Mesendoderm (in vitro differentiated cells): ENCODE data around the gene DNAL4.

Source experiments
- DNase-seq: peaks from one replicate; pipeline ENCODE4 v3.0.0; 2013
- H2AK5ac ChIP-seq: 2 replicates; pipeline ENCODE4 v1.6.1; 2013; ENCODE audit warnings: low read length, inconsistent platforms
- H2BK120ac ChIP-seq: 2 replicates; pipeline ENCODE4 v1.6.1; 2013; ENCODE audit warnings: low read depth, mild to moderate bottlenecking, low read length, moderate library complexity, mixed read lengths
- H2BK15ac ChIP-seq: replicated peaks from 2 replicates; pipeline ENCODE4 v1.6.1; 2013; ENCODE audit warnings: low read depth, mild to moderate bottlenecking, moderate library complexity
- H2BK5ac ChIP-seq: 2 replicates; pipeline ENCODE4 v1.6.1; 2013; ENCODE audit warnings: low read length, inconsistent platforms
- H3K18ac ChIP-seq: 2 replicates; pipeline ENCODE4 v1.6.1; 2013; ENCODE audit warnings: mild to moderate bottlenecking, low read length, mixed read lengths
- H3K23ac ChIP-seq: one replicate; pipeline ENCODE4 v1.6.1; 2013; ENCODE audit warnings: low read length
- H3K27ac ChIP-seq: 2 replicates; pipeline ENCODE4 v1.5.1; 2013; ENCODE audit warnings: low read depth, mild to moderate bottlenecking, inconsistent platforms, low read length, moderate library complexity
- H3K27me3 ChIP-seq: 2 replicates; pipeline ENCODE4 v1.6.1; 2013; ENCODE audit warnings: low read length, control low read depth, mild to moderate bottlenecking, inconsistent platforms; ENCODE audit not compliant: insufficient read depth, poor library complexity
- H3K36me3 ChIP-seq: 2 replicates; pipeline ENCODE4 v1.6.1; 2013; ENCODE audit warnings: low read length, inconsistent platforms; ENCODE audit not compliant: control insufficient read depth, insufficient read depth
- H3K4ac ChIP-seq: one replicate; pipeline ENCODE4 v1.6.1; 2013; ENCODE audit warnings: low read depth, mild to moderate bottlenecking, low read length, moderate library complexity
- H3K4me1 ChIP-seq: 2 replicates; pipeline ENCODE4 v1.6.1; 2013; ENCODE audit warnings: low read depth, low read length, inconsistent platforms; ENCODE audit not compliant: control insufficient read depth
- H3K4me2 ChIP-seq: 2 replicates; pipeline ENCODE4 v1.6.1; 2013; ENCODE audit warnings: low read length
- H3K4me3 ChIP-seq: 2 replicates; pipeline ENCODE4 v1.5.1; 2013; ENCODE audit warnings: mild to moderate bottlenecking, low read length
- H3K56ac ChIP-seq: one replicate; pipeline ENCODE4 v1.6.1; 2013; ENCODE audit warnings: low read length
- H3K79me1 ChIP-seq: 2 replicates; pipeline ENCODE4 v1.6.1; 2013; ENCODE audit warnings: low read length, inconsistent platforms
- H3K79me2 ChIP-seq: 2 replicates; pipeline ENCODE4 v1.6.1; 2013; ENCODE audit warnings: mild to moderate bottlenecking, low read length; ENCODE audit not compliant: control insufficient read depth, insufficient read depth
- H3K9ac ChIP-seq: 2 replicates; pipeline ENCODE4 v1.6.1; 2013; ENCODE audit warnings: low read length, inconsistent platforms
- H4K5ac ChIP-seq: one replicate; pipeline ENCODE4 v1.6.1; 2013; ENCODE audit warnings: low read length
- H4K8ac ChIP-seq: one replicate; pipeline ENCODE4 v1.6.1; 2013; ENCODE audit warnings: low read depth, mild to moderate bottlenecking, control low read depth, low read length, moderate library complexity
- WGBS: extraction: QIAGEN DNeasy Blood & Tissue Kit; methylation state at CpG from one replicate; pipeline ENCODE4 v1.1.7; 2013; ENCODE audit warnings: low lambda C conversion rate, missing lambda C conversion rate; ENCODE audit not compliant: insufficient coverage; ENCODE audit errors: extremely low coverage; 5-methylcytosine and 5-hydroxymethylcytosine counted together

The DNAL4 gene

DNA sequence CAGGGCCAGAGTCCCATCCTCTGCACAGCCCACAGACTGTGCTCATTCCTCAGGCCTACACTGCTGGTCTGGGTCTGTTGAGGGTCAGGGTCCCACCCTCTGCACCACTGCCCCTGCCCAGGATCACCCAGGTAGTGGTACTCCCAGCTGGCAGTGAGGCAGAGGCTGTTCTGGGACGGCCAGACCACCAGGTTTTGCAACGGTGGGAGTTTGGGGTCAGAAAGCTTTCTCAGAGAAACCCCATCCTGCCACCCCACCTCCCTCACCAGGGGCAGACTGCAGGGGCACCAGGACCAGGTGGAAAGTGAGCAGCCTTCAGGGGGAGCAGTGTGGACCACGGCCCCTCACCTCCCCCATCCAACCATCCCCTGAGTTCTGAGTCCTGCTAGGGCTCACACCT is 39.1 kb upstream of the DNAL4 start:
- Histone ChIP-seq H3K36me3 (no peaks in the 10 kb centered on the region), H2BK15ac (no peak overlapping the region), H3K27me3 (no peaks in the 10 kb centered on the region)

GRCh38 chr22:38832005-38832978 is 38.3 kb upstream of the DNAL4 start:
- no peak overlapping the region for H4K5ac ChIP-seq
- no peak overlapping the region for H2BK120ac ChIP-seq
- H3K23ac ChIP-seq, result no peak overlapping the region
- no peak overlapping the region for H3K4ac ChIP-seq
- no peak overlapping the region for H3K4me2 ChIP-seq
- no peaks in the 10 kb centered on the region for H3K79me2 ChIP-seq
- no peak overlapping the region for H3K18ac ChIP-seq
- no peak overlapping the region for H3K9ac ChIP-seq
- no peaks in the 10 kb centered on the region for H3K4me1 ChIP-seq
- DNase-seq, result no peak
- H3K4me3 ChIP-seq, result no peak overlapping the region
- no peak overlapping the region for H2BK5ac ChIP-seq
- no peaks in the 10 kb centered on the region for H3K36me3 ChIP-seq
- H3K27me3 ChIP-seq, result no peaks in the 10 kb centered on the region
- no peak overlapping the region for H4K8ac ChIP-seq
- no CpG with 5 or more reads among the region's 30 CpGs for WGBS
- H3K56ac ChIP-seq, result no peak overlapping the region
- H3K79me1 ChIP-seq, result no peaks in the 10 kb centered on the region
- H3K27ac ChIP-seq, result no peak overlapping the region
- H2BK15ac ChIP-seq, result no peak overlapping the region
- no peak overlapping the region for H2AK5ac ChIP-seq

More for the DNA sequence above, 39.1 kb upstream of the DNAL4 start:
- Histone ChIP-seq H3K4ac (no peak overlapping the region), H3K4me3 (no peak overlapping the region), H3K4me2 (no peak overlapping the region), H3K4me1 (no peaks in the 10 kb centered on the region), H3K56ac (no peak overlapping the region), H4K8ac (no peak overlapping the region), H2BK5ac (no peak overlapping the region), H3K9ac (no peak overlapping the region), H3K79me2 (no peaks in the 10 kb centered on the region), H4K5ac (no peak overlapping the region), H3K27ac (no peak overlapping the region), H2AK5ac (no peak overlapping the region), H2BK120ac (no peak overlapping the region), H3K18ac (no peak overlapping the region), H3K23ac (no peak overlapping the region), H3K79me1 (no peaks in the 10 kb centered on the region)
- WGBS, result no CpG with 5 or more reads among the region's 3 CpGs
- no peak for DNase-seq

DNA sequence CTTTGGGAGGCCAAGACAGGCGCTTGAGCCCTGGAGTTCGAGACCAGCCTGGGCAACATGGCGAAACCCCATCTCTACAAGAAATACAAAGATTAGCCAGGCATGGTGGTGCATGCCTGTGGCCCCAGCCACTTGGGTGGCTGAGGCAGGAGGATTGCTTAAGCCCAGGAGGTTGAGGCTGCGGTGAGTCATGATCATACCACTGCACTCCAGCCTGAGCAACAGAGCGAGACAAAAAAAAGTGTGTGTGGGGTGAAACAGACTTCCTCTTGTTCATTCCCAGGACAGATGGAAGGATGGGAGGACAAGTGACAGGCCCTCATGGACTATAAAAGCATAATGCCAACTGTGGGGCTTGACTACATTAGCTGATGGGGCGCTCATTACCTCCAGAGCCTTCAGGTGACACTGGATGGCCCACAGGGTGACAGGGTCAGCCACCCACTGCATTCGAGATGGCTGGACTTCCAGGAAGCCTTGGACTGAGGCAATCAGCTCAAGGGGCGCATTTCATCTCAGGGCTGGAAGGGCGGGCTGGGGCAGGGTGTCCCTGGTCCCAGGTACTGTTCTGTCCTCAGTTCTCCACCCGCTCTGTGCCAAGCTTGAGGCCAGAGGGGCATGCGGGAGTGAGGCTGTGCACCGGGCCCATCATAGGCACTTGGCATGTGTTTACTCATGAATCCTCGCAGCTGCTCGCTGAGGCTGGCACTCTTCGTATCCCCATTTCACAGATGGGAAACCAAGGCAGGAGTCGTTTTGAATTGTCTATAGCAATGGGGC is 37.4 kb upstream of the DNAL4 start:
- Histone ChIP-seq H4K5ac (no peak overlapping the region), H2BK120ac (no peak overlapping the region), H3K36me3 (no peaks in the 10 kb centered on the region), H3K56ac (no peak overlapping the region), H3K79me2 (no peaks in the 10 kb centered on the region), H3K27me3 (no peaks in the 10 kb centered on the region), H3K4me1 (no peaks in the 10 kb centered on the region), H2BK15ac (no peak overlapping the region), H4K8ac (no peak overlapping the region), H3K18ac (no peak overlapping the region), H3K23ac (no peak overlapping the region), H3K27ac (no peak overlapping the region), H3K4me2 (no peak overlapping the region), H3K79me1 (no peaks in the 10 kb centered on the region), H2BK5ac (no peak overlapping the region), H3K4ac (no peak overlapping the region), H2AK5ac (no peak overlapping the region), H3K9ac (no peak overlapping the region), H3K4me3 (no peak overlapping the region)
- DNase-seq, result no peak
- WGBS, result no CpG with 5 or more reads among the region's 16 CpGs

DNA sequence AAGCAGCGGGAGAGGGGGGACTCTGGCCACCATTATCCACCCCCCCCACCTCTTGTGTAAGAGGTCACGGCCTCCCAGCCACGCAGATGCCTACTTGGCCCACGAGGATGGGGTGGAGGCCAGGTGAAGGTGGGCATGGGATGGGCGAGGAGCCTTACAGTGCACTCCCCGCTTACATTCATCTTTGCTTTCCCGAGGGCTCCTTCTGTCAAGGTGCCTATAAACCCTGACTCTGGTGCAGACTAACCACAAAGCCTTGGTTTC is 36.8 kb upstream of the DNAL4 start:
- Histone ChIP-seq H4K8ac (no peak overlapping the region), H4K5ac (no peak overlapping the region), H2BK120ac (no peak overlapping the region), H3K79me1 (no peaks in the 10 kb centered on the region), H3K4ac (no peak overlapping the region), H2BK15ac (no peak overlapping the region), H3K4me3 (no peak overlapping the region), H3K9ac (no peak overlapping the region), H3K4me2 (no peak overlapping the region), H3K79me2 (no peaks in the 10 kb centered on the region), H3K27ac (no peak overlapping the region), H3K23ac (no peak overlapping the region), H2BK5ac (no peak overlapping the region), H2AK5ac (no peak overlapping the region), H3K27me3 (no peaks in the 10 kb centered on the region), H3K56ac (no peak overlapping the region), H3K4me1 (no peaks in the 10 kb centered on the region), H3K18ac (no peak overlapping the region), H3K36me3 (no peaks in the 10 kb centered on the region)
- WGBS, result no CpG with 5 or more reads among the region's 7 CpGs
- no peak for DNase-seq

GRCh38 chr22:38830026-38830844 is 36.3 kb upstream of the DNAL4 start:
- H2AK5ac ChIP-seq, result no peak overlapping the region
- no peaks in the 10 kb centered on the region for H3K4me1 ChIP-seq
- DNase-seq, result no peak
- WGBS, result no CpG with 5 or more reads among the region's 17 CpGs
- H3K27me3 ChIP-seq, result no peaks in the 10 kb centered on the region
- no peaks in the 10 kb centered on the region for H3K36me3 ChIP-seq
- H3K56ac ChIP-seq, result no peak overlapping the region
- H3K79me2 ChIP-seq, result no peaks in the 10 kb centered on the region
- H3K23ac ChIP-seq, result no peak overlapping the region
- no peak overlapping the region for H4K5ac ChIP-seq
- no peaks in the 10 kb centered on the region for H3K79me1 ChIP-seq
- no peak overlapping the region for H3K27ac ChIP-seq
- no peak overlapping the region for H3K9ac ChIP-seq
- no peak overlapping the region for H2BK15ac ChIP-seq
- H2BK120ac ChIP-seq, result no peak overlapping the region
- no peak overlapping the region for H3K4me2 ChIP-seq
- no peak overlapping the region for H3K4ac ChIP-seq
- no peak overlapping the region for H2BK5ac ChIP-seq
- no peak overlapping the region for H3K18ac ChIP-seq
- H4K8ac ChIP-seq, result no peak overlapping the region
- H3K4me3 ChIP-seq, result no peak overlapping the region
